CD4-positive, alpha-beta T cell treated with Interleukin-6 at 100 ng/mL for 8 hours (primary cell): ENCODE results near the gene INO80E.

Experiments
- DNase-seq: peaks from one replicate; pipeline ENCODE4 v3.0.0-alpha.2; 2020; ENCODE audit warnings: mixed read lengths, low spot score

The INO80E gene

DNA sequence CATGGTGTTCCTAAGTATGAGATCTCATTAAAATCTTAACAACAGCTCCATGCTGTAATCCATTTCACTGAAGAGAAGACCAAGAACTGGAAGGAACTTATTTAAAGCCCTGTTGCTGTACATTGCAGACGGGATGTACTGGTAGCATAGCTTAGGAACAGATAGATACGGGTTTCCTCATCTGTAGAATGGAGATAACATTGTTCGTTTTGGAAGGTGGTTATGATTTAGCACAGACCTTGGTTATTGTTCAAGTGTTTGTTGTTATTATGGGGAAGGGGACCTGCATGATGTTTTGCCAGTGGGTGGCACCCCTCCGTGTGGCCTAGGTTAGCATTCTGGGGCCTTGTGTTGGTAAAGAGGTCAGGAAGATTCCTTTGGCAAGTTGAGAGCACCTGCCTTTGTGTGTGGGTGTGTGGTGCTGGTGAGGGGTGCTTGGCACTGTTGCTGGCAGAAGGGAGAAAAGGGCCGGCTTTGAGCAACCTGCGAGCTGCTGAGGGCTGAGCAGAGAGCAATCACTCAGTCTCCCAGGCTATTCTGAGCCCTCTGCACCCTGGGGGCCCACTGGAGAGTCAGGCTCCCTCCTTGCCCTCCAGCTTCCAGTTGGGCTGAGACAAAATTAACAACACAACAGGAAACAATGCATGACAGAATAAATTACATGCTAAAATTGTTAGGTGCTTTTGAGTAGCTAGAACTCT lies 20.1 kb upstream of the INO80E start:
- DNase-seq = no peak

DNA sequence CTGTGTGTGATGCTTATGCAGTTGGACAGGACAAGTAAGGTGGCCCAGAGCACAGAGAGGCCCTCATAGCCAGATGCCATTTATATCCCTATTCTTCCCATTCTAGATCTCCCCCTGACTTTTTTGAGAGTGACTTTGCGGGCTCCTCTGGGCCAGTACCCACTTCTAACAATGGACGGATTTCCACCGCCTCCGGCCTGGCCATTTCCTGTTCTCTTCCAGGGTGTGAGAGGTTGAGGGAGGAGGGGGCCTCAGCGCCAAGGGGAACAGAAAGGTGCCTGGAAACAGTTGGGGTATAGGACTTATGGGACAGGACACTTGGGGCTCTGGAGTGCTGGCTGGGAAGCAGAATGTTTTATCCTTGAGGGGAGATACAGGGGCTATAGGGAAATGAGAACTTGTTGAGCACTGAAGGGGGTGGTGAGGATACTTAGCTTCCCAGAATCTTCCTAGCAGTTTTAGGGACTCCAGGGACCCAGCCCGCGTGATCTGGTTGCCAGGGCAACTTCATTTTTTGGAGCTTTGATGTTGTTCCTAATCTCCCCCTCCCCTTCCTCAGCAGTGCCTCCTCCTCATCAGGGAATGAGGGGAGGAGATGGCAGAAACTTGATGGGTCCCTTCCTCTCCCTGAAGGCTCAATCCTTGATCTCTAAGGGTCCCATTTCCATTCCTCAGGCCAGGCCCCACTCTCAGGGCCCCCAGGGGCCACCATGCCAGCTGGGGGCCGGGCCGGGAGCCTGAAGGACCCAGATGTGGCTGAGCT lies 18.8 kb upstream of the INO80E start:
- DNase-seq = no peak

- DNase-seq = no peak
Observed at GRCh38 chr16:29978081-29978480, 18.0 kb upstream of the INO80E start.

DNA sequence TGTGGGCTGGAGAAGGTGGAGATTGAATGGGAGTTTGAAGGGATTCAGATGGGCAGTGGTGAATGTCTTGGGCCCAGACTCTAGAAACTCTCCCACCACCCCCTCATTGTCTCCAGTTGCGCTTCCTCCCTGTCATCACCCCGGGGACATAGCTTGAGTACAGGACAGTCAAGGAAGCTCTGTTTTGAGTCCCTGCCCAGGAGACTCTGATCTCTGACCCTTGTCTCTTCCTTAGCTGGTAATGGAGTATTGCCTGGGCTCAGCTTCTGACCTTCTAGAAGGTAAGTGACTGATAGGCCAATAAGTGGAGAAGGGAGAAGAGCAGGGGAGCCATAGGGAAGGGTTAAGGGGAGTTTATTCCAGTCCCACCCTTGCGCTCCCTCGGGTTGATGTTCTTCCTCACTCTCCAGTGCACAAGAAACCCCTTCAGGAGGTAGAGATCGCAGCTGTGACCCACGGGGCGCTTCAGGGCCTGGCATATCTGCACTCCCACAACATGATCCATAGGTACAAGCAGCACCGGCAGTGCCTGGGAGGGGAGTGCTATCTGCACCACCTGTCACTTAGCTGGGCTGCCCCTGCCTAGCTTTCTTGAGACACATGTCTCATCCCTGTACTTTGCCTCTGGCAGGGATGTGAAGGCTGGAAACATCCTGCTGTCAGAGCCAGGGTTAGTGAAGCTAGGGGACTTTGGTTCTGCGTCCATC lies 17.3 kb upstream of the INO80E start:
- no peak for DNase-seq

DNA sequence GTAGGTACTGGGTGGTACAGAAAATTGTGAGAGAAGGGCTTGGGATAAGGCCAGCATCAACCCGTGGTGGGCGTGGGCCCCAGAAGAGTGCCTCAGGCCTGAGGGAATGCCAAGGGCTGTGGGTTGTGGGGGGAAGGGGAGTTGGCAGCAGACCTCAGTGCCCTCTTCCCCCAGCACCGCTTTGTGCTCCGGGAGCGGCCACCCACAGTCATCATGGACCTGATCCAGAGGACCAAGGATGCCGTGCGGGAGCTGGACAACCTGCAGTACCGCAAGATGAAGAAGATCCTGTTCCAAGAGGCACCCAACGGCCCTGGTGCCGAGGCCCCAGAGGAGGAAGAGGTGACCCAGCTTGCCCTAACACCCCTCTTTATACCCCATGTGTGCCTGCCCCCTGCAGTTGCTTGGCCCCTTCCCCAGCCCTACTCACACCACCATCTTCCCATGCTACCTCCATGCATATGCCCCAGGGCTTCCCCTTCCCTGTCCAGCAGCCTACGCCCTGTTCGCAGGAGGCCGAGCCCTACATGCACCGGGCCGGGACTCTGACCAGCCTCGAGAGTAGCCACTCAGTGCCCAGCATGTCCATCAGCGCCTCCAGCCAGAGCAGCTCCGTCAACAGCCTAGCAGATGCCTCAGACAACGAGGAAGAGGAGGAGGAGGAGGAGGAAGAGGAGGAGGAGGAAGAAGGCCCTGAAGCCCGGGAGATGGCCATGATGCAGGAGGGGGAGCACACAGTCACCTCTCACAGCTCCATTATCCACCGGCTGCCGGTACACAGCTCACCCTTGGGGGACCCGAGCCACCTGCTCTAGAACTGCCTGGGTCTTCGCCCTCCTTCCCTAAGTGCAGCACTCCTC lies 13.3 kb upstream of the INO80E start:
- DNase-seq = no peak

DNA sequence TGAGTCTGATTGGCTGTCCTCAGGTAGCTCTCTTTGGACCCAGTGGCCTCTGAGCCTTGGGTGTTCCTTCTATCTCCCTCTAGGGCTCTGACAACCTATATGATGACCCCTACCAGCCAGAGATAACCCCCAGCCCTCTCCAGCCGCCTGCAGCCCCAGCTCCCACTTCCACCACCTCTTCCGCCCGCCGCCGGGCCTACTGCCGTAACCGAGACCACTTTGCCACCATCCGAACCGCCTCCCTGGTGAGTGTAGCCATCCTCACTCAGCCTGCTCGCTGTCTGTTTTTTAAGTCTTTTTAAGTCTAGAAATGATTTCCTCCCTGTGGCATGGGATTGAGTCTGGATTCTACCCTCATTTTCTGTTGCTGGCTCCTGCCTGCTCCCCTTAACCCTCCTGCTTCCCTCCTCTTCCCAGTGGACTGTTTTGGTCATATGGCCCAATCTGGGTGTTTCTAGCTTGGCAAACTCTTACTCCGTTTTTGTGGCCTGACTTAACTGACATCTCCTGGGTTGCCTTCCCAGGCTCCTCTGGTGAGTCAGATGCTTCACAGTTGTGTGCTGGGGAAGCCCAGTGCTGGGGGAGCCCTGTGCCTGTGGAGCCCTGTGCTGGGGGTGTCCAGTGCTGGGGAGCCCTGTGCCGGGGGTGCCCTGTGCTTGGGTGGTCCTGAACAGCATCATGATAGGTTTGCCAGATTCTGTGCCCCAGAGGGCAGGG lies 12.5 kb upstream of the INO80E start:
- no peak for DNase-seq

DNA sequence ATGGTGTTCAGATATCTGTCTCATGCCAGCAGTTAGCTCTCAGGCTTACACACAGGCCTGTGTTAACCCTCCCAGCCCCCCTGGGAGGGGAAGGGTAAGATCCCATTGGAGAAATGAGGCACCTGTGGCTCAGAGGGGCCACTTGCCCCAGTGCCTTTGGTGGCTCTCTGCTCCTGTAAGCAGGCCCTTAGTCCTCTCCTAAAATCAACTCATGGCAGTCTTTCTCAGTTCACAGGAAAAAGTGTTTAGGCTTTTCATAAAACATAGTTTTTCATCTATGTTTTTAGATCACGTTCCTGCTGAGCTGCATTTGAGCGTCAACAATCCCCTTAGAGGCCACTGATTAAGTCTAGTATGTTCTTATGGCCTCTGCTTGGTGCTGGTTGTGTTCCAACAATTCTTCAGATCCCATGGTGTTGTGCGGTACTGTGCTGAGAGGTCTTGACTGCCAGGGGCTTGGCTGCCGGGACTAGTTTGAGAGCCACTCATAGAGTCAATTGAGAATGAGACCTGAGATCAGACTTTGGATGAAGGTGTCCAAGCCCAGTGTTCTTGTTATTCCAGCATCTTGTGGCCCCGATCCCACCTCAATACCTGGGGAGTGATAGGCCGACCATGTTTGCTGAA lies 11.8 kb upstream of the INO80E start:
- DNase-seq = no peak

DNA sequence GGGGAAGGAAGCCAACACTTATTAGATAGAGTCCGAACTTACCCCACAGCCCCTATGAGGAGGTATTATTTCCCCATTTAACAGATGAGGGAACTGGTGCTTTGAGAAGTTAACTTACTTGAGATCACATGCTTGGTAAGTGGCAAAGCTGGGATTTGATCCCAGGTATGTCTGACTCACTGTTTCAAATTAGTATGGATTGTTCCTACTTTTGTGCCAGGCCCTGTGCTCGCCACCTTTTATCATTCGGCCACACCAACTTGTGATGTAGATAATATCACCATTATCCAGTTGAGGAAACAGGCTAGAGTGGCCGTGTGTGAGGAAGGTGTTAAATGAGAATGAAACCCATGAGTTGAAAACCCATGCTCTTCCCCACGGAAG lies 11.3 kb upstream of the INO80E start:
- no peak for DNase-seq

DNA sequence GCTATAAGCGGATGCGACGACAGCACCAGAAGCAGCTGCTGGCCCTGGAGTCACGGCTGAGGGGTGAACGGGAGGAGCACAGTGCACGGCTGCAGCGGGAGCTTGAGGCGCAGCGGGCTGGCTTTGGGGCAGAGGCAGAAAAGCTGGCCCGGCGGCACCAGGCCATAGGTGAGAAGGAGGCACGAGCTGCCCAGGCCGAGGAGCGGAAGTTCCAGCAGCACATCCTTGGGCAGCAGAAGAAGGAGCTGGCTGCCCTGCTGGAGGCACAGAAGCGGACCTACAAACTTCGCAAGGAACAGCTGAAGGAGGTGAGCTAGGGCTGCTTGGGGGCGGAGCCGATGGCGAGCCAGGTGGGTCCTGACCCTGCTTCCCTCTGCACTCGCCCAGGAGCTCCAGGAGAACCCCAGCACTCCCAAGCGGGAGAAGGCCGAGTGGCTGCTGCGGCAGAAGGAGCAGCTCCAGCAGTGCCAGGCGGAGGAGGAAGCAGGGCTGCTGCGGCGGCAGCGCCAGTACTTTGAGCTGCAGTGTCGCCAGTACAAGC lies 10.7 kb upstream of the INO80E start:
- no peak for DNase-seq

- no peak for DNase-seq
Observed at GRCh38 chr16:29986231-29986630, 9.8 kb upstream of the INO80E start.

DNA sequence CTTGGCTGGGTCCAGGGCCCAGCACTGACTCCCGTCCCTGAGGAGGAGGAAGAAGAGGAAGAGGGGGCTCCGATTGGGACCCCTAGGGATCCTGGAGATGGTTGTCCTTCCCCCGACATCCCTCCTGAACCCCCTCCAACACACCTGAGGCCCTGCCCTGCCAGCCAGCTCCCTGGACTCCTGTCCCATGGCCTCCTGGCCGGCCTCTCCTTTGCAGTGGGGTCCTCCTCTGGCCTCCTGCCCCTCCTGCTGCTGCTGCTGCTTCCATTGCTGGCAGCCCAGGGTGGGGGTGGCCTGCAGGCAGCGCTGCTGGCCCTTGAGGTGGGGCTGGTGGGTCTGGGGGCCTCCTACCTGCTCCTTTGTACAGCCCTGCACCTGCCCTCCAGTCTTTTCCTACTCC lies 9.1 kb upstream of the INO80E start:
- no peak for DNase-seq

- DNase-seq = no peak
Observed at GRCh38 chr16:29987371-29988085, 8.5 kb upstream of the INO80E start.

GRCh38 chr16:29988346-29989075 lies 7.5 kb upstream of the INO80E start:
- no peak for DNase-seq

DNA sequence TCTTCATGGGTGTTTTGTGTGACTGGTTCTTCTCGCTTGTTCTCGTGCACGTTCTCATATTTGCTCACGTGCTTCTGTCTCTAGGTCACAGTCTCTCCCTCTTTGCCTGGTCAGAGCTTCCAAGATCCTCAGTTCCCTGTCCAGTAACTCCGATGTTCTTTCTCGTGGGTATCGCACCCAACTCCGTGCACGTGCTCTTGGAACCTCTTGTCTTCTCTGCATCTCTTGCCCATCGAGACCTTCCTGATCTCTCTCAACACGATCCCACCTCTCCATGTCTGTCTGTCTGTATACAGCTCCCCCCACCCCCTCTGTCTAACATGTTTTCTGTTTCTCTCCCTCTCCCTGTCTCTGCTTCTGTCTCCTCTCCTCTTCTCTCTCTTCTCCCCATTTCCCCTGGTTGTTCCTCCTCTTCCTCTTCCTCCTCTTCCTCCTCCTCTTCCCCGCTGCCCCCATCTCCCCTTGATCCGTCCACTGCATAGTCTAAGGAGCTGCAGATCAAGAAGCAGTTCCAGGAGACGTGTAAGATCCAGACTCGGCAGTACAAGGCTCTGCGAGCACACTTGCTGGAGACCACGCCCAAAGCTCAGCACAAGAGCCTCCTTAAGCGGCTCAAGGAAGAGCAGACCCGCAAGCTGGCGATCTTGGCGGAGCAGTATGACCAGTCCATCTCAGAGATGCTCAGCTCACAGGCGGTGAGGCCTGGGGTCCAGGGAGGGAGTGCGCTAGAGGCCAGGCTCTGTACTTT lies 6.8 kb upstream of the INO80E start:
- no peak for DNase-seq

GRCh38 chr16:29990034-29990433 lies 6.0 kb upstream of the INO80E start:
- no peak for DNase-seq

DNA sequence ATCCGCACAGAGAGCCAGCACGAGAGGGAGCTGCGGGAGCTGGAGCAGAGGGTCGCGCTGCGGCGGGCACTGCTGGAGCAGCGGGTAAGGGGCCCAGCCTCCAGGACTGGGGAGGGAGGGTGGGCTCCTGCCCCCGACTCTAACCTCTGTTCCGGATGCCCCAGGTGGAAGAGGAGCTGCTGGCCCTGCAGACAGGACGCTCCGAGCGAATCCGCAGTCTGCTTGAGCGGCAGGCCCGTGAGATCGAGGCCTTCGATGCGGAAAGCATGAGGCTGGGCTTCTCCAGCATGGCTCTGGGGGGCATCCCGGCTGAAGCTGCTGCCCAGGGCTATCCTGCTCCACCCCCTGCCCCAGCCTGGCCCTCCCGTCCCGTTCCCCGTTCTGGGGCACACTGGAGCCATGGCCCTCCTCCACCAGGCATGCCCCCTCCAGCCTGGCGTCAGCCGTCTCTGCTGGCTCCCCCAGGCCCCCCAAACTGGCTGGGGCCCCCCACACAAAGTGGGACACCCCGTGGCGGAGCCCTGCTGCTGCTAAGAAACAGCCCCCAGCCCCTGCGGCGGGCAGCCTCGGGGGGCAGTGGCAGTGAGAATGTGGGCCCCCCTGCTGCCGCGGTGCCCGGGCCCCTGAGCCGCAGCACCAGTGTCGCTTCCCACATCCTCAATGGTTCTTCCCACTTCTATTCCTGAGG lies 5.0 kb upstream of the INO80E start:
- DNase-seq = no peak

DNA sequence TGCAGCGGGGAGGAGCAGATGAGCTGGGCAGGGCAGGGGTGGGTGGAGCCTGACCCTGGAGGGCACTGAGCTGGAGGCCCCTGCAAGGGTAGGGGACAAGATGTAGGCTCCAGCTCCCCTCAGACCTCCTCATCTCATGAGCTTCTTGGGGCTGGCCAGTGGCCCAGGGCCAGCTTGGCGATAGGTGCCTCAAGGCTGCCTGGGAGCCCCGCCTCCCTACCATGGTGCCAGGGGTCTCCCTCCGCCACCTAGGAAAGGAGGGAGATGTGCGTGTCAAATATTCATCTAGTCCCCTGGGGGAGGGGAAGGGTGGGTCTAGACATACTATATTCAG lies 4.5 kb upstream of the INO80E start:
- DNase-seq = no peak

GRCh38 chr16:29992344-29992967 lies 3.6 kb upstream of the INO80E start:
- no peak for DNase-seq
